Neural cell (in vitro differentiated cells): ENCODE results near the gene SLC19A1. TPM values are rescaled to one million over a fixed set of nuclear protein-coding genes. Genes with fewer than 3 reads are reported as not detected.

Experiments
- H2AFZ ChIP-seq: fragments of 200-600, 300-800 bp; sonication (generic), shearing (Covaris generic); 2 replicates; pipeline ENCODE4 v1.6.0; 2014; ENCODE audit warnings: low read depth, mild to moderate bottlenecking, antibody characterized with exemption, low read length, moderate library complexity
- H3F3A ChIP-seq: fragments of 200-600 bp; shearing (Covaris generic); 2 replicates; pipeline ENCODE4 v1.6.1; 2016; ENCODE audit warnings: mild to moderate bottlenecking, moderate library complexity, mixed read lengths, antibody characterized with exemption, low read length; ENCODE audit not compliant: insufficient read depth, poor library complexity, severe bottlenecking
- H3K27ac ChIP-seq: fragments of 200-600, 300-800 bp; sonication (generic), shearing (Covaris generic); 2 replicates; pipeline ENCODE4 v1.5.1; 2014; ENCODE audit warnings: mild to moderate bottlenecking, low read length, moderate library complexity
- H3K27me3 ChIP-seq: fragments of 300-800, 200-600 bp; sonication (generic), shearing (Covaris generic); 2 replicates; pipeline ENCODE4 v1.6.0; 2014; ENCODE audit warnings: mild to moderate bottlenecking, low read depth, low read length, moderate library complexity; ENCODE audit not compliant: insufficient read depth
- H3K36me3 ChIP-seq: fragments of 300-800, 200-600 bp; sonication (generic), shearing (Covaris generic); 2 replicates; pipeline ENCODE4 v1.5.1; 2014; ENCODE audit warnings: mild to moderate bottlenecking, antibody characterized with exemption, low read length, moderate library complexity; ENCODE audit not compliant: insufficient read depth
- H3K4me2 ChIP-seq: fragments of 300-800, 200-600 bp; sonication (generic), shearing (Covaris generic); 2 replicates; pipeline ENCODE4 v1.6.0; 2014; ENCODE audit warnings: mild to moderate bottlenecking, low read length
- H3K4me3 ChIP-seq: fragments of 300-800, 200-600 bp; sonication (generic), shearing (Covaris generic); 2 replicates; pipeline ENCODE4 v1.5.1; 2014; ENCODE audit warnings: mild to moderate bottlenecking, low read length, moderate library complexity
- H3K79me2 ChIP-seq: fragments of 200-600 bp; shearing (Covaris generic); replicated peaks from 2 replicates; pipeline ENCODE4 v1.6.0; 2014; ENCODE audit warnings: mild to moderate bottlenecking, low read length, moderate library complexity; ENCODE audit not compliant: insufficient read depth
- H3K9ac ChIP-seq: fragments of 300-800, 200-600 bp; sonication (generic), shearing (Covaris generic); 2 replicates; pipeline ENCODE4 v1.6.1; 2016; ENCODE audit warnings: mild to moderate bottlenecking, low read length, mixed read lengths
- H3K9me2 ChIP-seq: fragments of 200-600 bp; shearing (Covaris generic); 2 replicates; pipeline ENCODE4 v1.6.1; 2016; ENCODE audit warnings: mild to moderate bottlenecking, low read length, mixed read lengths; ENCODE audit not compliant: insufficient read depth
- H3K9me3 ChIP-seq: fragments of 200-600, 300-800 bp; sonication (generic), shearing (Covaris generic); 2 replicates; pipeline ENCODE4 v1.6.1; 2016; ENCODE audit warnings: mild to moderate bottlenecking, mixed run types, low read length, moderate library complexity, mixed read lengths
- H4K20me1 ChIP-seq: fragments of 200-600 bp; shearing (Covaris generic); 2 replicates; pipeline ENCODE4 v1.6.1; 2016; ENCODE audit warnings: mild to moderate bottlenecking, mixed run types; ENCODE audit not compliant: insufficient read depth
- EP300 ChIP-seq: fragments of 450-650 bp; conservative IDR thresholded peaks from 2 replicates; pipeline ENCODE4 v1.6.1; 2014; ENCODE audit warnings: antibody characterized with exemption, mild to moderate bottlenecking, moderate library complexity; ENCODE audit not compliant: poor library complexity, severe bottlenecking
- EZH2 ChIP-seq: fragments of 200-600, 300-800 bp; shearing (Covaris generic), sonication (generic); IDR thresholded peaks from 2 replicates; pipeline ENCODE4 v1.6.1; 2014; ENCODE audit warnings: antibody characterized with exemption, low read length, borderline replicate concordance, mild to moderate bottlenecking; ENCODE audit not compliant: insufficient read depth, poor library complexity, severe bottlenecking
- MXI1 ChIP-seq: fragments of 450-650 bp; conservative IDR thresholded peaks from 2 replicates; pipeline ENCODE4 v1.6.1; 2014; ENCODE audit warnings: antibody characterized with exemption, mild to moderate bottlenecking; ENCODE audit not compliant: poor library complexity, severe bottlenecking
- POLR2AphosphoS5 ChIP-seq: IDR thresholded peaks from 2 replicates; pipeline ENCODE4 v1.6.1; 2012
- RAD21 ChIP-seq: fragments of 450-650 bp; conservative IDR thresholded peaks from 2 replicates; pipeline ENCODE4 v1.6.1; 2014; ENCODE audit warnings: antibody characterized with exemption, mild to moderate bottlenecking, moderate library complexity
- SMC3 ChIP-seq: fragments of 450-650 bp; conservative IDR thresholded peaks from 2 replicates; pipeline ENCODE4 v1.6.1; 2014; ENCODE audit warnings: antibody characterized with exemption, mild to moderate bottlenecking, moderate library complexity; ENCODE audit not compliant: poor library complexity
- TAF1 ChIP-seq: IDR thresholded peaks from 2 replicates; pipeline ENCODE4 v1.6.1; 2012; ENCODE audit warnings: low read depth
- polyA plus RNA-seq: library from polyadenylated mRNA; depleted of rRNA; stranded (reverse); fragments of >200 nt; gene quantifications from 2 replicates; pipeline ENCODE4 v1.2.3, GENCODE V29; 2014
- TF ChIP-seq, protein P1 (sequence below): IDR thresholded peaks from 2 replicates; pipeline ENCODE4 v1.6.1; 2012; ENCODE audit warnings: borderline replicate concordance
- TF ChIP-seq, protein P2 (sequence below): fragments of 450-650 bp; IDR thresholded peaks from 2 replicates; pipeline ENCODE4 v1.5.1; 2014; ENCODE audit warnings: antibody characterized with exemption, mild to moderate bottlenecking, moderate library complexity; ENCODE audit not compliant: poor library complexity, severe bottlenecking

Gene SLC19A1
- polyA plus RNA-seq, 1 donor from 2014 or later = 2.9 TPM

DNA sequence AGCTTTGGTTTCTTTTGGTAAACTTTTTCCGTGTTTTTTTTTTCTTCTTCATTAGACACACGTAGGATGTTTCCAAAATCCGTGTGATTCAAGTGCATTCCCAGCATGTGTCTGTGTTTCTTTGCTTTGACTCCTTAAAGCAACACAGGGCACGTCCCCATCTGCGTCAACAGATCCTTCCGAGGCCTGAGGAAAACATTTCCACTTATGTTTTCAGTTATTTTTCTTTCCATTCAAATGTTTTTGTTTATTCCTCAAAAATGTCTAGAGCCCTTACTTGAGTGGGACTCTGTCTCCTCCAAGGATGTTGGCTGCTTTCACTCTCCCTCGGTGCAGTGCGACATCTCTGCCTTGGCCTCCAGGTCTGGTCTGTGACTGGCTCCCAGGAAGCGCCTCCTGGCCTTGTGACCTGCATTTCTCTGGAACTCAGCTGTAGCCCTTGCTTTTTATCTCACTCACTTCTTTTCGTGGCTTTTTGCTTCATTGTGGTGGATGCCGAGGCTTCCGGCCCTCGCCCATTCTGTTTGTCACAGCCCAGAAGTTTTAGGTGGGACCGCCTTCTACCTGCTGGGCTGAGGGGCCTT lies 31.3 kb upstream of the SLC19A1 start:
- TF ChIP-seq, protein P1, sequence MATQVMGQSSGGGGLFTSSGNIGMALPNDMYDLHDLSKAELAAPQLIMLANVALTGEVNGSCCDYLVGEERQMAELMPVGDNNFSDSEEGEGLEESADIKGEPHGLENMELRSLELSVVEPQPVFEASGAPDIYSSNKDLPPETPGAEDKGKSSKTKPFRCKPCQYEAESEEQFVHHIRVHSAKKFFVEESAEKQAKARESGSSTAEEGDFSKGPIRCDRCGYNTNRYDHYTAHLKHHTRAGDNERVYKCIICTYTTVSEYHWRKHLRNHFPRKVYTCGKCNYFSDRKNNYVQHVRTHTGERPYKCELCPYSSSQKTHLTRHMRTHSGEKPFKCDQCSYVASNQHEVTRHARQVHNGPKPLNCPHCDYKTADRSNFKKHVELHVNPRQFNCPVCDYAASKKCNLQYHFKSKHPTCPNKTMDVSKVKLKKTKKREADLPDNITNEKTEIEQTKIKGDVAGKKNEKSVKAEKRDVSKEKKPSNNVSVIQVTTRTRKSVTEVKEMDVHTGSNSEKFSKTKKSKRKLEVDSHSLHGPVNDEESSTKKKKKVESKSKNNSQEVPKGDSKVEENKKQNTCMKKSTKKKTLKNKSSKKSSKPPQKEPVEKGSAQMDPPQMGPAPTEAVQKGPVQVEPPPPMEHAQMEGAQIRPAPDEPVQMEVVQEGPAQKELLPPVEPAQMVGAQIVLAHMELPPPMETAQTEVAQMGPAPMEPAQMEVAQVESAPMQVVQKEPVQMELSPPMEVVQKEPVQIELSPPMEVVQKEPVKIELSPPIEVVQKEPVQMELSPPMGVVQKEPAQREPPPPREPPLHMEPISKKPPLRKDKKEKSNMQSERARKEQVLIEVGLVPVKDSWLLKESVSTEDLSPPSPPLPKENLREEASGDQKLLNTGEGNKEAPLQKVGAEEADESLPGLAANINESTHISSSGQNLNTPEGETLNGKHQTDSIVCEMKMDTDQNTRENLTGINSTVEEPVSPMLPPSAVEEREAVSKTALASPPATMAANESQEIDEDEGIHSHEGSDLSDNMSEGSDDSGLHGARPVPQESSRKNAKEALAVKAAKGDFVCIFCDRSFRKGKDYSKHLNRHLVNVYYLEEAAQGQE = no peak
- TF ChIP-seq EZH2 (no peak), POLR2AphosphoS5 (no peak), SMC3 (no peak), EP300 (no peak), TAF1 (no peak), RAD21 (no peak), MXI1 (no peak)
- TF ChIP-seq, protein P2, sequence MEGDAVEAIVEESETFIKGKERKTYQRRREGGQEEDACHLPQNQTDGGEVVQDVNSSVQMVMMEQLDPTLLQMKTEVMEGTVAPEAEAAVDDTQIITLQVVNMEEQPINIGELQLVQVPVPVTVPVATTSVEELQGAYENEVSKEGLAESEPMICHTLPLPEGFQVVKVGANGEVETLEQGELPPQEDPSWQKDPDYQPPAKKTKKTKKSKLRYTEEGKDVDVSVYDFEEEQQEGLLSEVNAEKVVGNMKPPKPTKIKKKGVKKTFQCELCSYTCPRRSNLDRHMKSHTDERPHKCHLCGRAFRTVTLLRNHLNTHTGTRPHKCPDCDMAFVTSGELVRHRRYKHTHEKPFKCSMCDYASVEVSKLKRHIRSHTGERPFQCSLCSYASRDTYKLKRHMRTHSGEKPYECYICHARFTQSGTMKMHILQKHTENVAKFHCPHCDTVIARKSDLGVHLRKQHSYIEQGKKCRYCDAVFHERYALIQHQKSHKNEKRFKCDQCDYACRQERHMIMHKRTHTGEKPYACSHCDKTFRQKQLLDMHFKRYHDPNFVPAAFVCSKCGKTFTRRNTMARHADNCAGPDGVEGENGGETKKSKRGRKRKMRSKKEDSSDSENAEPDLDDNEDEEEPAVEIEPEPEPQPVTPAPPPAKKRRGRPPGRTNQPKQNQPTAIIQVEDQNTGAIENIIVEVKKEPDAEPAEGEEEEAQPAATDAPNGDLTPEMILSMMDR = no peak
- Histone ChIP-seq H3K9ac (no peak overlapping the region), H3F3A (no peaks in the 10 kb centered on the region), H3K4me2 (no peak overlapping the region), H2AFZ (no peak overlapping the region), H3K4me3 (no peak overlapping the region), H3K9me3 (no peaks in the 10 kb centered on the region), H4K20me1 (no peaks in the 10 kb centered on the region), H3K27me3 (no peaks in the 10 kb centered on the region), H3K79me2 (no peaks in the 10 kb centered on the region), H3K27ac (no peak overlapping the region), H3K36me3 (no peaks in the 10 kb centered on the region), H3K9me2 (no peaks in the 10 kb centered on the region)

DNA sequence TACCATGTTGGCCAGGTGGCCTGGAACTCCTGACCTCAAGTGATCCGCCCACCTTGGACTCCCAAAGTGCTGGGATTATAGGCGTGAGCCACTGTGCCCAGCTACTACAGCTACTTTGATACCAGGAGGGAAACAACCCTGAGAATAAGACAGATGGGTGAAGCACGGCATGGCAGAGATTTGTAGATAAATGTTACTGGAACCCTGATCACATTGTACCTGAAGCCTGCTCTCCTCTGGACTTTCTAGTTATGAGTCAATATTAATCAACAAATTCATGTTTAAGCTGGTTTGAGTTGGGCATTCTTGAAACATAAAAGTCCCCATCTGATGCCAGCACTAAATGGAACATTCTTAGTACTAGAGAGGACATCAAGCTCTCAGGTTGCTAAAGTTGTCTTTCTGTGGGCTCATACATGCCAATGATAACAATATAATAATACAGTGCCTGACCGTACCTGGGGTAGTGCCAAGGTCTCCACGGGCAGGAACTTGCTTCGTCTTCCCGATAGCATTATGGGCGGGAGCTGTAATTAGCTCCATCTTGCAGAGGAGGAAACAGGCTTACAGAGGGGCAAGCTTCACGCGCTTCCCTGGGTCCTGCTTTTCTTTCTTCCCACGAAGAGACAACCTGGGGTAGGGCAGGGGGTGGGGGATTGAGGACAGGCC lies 30.7 kb upstream of the SLC19A1 start:
- no peaks in the 10 kb centered on the region for H3K79me2 ChIP-seq
- TF ChIP-seq, protein P2 = no peak
- TF ChIP-seq RAD21 (no peak), POLR2AphosphoS5 (no peak), TAF1 (no peak), SMC3 (no peak), MXI1 (no peak)
- TF ChIP-seq, protein P1 = no peak
- H3K4me2 ChIP-seq = no peak overlapping the region
- H3K9me3 ChIP-seq = no peaks in the 10 kb centered on the region
- no peaks in the 10 kb centered on the region for H3F3A ChIP-seq
- no peaks in the 10 kb centered on the region for H3K36me3 ChIP-seq
- H3K9ac ChIP-seq = no peak overlapping the region
- no peaks in the 10 kb centered on the region for H4K20me1 ChIP-seq
- no peak overlapping the region for H3K4me3 ChIP-seq
- no peaks in the 10 kb centered on the region for H3K27me3 ChIP-seq
- no peak overlapping the region for H2AFZ ChIP-seq
- no peak overlapping the region for H3K27ac ChIP-seq
- H3K9me2 ChIP-seq = no peaks in the 10 kb centered on the region
